Measurements from ENCODE around the gene HDAC4. TPM values are rescaled to one million over a fixed set of nuclear protein-coding genes. Genes with fewer than 3 reads are reported as not detected.

The HDAC4 gene
- polyA plus RNA-seq, 1 donor (not counting 4 experiments of a cell fraction or from before 2014, with no cell fraction given) = 2.9 TPM

DNA sequence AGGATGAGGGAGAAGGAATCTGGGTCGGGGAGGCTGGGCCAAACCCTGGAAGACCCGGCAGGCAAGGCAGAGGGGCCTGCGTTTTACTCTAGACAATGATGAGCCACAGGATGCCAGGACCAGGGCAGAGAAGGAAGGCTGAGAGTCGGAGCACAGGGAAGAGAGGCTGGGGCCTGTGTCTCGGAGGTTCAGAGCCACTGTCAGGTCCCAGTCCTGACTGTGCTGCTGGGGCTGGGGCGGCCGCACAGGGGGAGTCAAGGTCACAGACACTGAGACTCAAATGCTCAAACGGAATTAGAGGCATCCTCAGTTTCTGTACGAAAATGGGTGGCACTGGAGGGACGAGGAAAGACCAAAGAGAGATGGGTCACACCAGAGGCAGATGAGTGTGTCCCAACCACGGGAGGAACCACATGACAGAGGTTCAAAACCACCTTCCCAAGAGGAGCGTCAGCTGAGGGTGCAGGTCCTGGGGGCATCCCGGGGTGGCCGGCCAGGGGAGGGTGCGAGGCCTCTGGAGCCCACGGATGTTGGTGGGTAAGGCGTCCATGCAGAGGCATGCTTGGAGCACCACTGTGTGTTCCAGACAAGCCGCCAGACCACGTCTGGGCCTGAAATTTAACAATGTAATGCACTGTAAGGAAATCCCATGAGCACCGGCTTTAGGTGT lies 14.7 kb downstream of the HDAC4 start:
- H3K27ac ChIP-seq (ENCODE audit: control insufficient read depth, insufficient read depth, low read length) = no peak overlapping the region
- H3K4me2 ChIP-seq (ENCODE audit: control insufficient read depth, extremely low read depth, insufficient read depth, low read depth, low read length) = no peak overlapping the region
- dilution Hi-C loops (cut with MboI; ENCODE audit: extremely low pct_ligation_motif_present, low sequenced_read_pairs) = no loop called here
- TF ChIP-seq, protein P1, sequence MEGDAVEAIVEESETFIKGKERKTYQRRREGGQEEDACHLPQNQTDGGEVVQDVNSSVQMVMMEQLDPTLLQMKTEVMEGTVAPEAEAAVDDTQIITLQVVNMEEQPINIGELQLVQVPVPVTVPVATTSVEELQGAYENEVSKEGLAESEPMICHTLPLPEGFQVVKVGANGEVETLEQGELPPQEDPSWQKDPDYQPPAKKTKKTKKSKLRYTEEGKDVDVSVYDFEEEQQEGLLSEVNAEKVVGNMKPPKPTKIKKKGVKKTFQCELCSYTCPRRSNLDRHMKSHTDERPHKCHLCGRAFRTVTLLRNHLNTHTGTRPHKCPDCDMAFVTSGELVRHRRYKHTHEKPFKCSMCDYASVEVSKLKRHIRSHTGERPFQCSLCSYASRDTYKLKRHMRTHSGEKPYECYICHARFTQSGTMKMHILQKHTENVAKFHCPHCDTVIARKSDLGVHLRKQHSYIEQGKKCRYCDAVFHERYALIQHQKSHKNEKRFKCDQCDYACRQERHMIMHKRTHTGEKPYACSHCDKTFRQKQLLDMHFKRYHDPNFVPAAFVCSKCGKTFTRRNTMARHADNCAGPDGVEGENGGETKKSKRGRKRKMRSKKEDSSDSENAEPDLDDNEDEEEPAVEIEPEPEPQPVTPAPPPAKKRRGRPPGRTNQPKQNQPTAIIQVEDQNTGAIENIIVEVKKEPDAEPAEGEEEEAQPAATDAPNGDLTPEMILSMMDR (optimal IDR thresholded peaks at IDR 0.05 in 1 of 3, IDR thresholded peaks at IDR 0.05 in 1 of 3, conservative IDR thresholded peaks at IDR 0.05 in 1 of 3; ENCODE audit: extremely low read depth in 1 of 3, insufficient read depth in 2 of 3, low read length in 3 of 3) = no peak
- no peak for TF ChIP-seq EZH2 (IDR thresholded peaks at IDR 0.05; ENCODE audit: low read length)
- no peak overlapping the region for H2AFZ ChIP-seq (ENCODE audit: control insufficient read depth, low read length)
- H3K9me3 ChIP-seq (ENCODE audit: control insufficient read depth, low read depth, low read length) = no peaks in the 10 kb centered on the region
- peaks cover 3% of the 10 kb centered on the region for H4K20me1 ChIP-seq (ENCODE audit: control insufficient read depth, extremely low read depth, insufficient read depth, low read length)
- no peaks in the 10 kb centered on the region for H3K9me1 ChIP-seq (ENCODE audit: control insufficient read depth, extremely low read depth, insufficient read depth, low read length)
- DNase-seq (ENCODE audit: low read depth, low spot score) = no peak
- H3K9ac ChIP-seq (ENCODE audit: control insufficient read depth, extremely low read depth, insufficient read depth, low read length) = no peak overlapping the region
- no peaks in the 10 kb centered on the region for H3K4me1 ChIP-seq (ENCODE audit: control insufficient read depth, extremely low read depth, insufficient read depth, low read length)
- no peak overlapping the region for H3K4me3 ChIP-seq (ENCODE audit: control insufficient read depth in 2 of 3, extremely low read depth in 1 of 3, insufficient read depth in 2 of 3, low read depth in 1 of 3, low read length in 3 of 3)
- peaks cover 4% of the 10 kb centered on the region for H3K79me2 ChIP-seq (ENCODE audit: control insufficient read depth, insufficient read depth, low read length)
- no peaks in the 10 kb centered on the region for H3K27me3 ChIP-seq (ENCODE audit: control insufficient read depth, extremely low read depth, insufficient read depth, low read length)
- no peak for FAIRE-seq
- peaks cover 0 to 3% of the 10 kb centered on the region in 2 experiments for H3K36me3 ChIP-seq (ENCODE audit: control insufficient read depth in 2 of 2, extremely low read depth in 1 of 2, insufficient read depth in 2 of 2, low read length in 2 of 2)

DNA sequence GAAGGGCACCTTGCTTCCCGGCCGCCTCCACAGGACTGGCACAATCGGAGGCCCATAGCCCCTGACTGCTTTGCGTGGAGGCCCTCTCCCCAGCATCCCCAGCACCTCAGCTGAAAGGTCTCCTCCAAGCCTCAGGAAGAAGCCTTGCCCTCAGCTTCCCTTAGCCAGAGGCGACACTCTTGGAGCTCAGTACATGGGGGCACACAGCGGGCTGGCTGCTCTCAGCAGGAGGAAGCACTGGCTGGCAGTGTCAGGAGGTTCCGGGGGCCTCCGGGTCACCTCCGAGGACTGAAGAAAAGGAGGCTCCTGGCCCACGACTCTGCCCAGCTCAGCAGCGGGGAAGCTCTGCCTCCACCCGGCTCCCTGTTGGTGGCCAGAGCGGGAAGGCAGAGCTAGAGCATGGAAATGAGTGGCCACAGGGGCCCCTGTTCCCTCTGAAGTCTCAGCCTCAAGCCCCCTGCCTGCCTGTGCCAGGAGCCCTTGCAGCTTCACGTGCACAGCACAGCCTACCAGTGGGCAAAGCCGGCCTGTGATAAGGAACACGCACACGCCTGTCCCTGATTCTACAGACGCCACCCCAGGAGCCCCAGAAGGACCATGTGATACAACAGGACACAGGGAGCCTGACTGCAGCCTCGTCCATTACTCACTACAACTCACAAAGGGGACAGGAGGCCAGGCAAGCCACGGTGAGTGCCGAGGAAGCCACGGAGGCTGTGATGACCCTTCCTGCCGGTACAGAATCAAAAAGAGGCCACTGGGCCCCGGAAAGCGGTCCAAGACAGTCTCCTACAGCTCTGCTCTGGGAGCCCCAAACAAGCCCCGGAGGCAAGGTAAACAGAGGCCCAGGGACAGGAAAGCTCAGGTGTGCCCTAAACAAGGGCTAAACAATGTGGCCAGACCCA lies 15.5 kb downstream of the HDAC4 start:
- H3K4me2 ChIP-seq (ENCODE audit: control insufficient read depth, extremely low read depth, insufficient read depth, low read depth, low read length) = no peak overlapping the region
- H3K79me2 ChIP-seq (ENCODE audit: control insufficient read depth, insufficient read depth, low read length) = no peaks in the 10 kb centered on the region
- TF ChIP-seq, protein P1 (optimal IDR thresholded peaks at IDR 0.05 in 1 of 3, IDR thresholded peaks at IDR 0.05 in 1 of 3, conservative IDR thresholded peaks at IDR 0.05 in 1 of 3; ENCODE audit: extremely low read depth in 1 of 3, insufficient read depth in 2 of 3, low read length in 3 of 3) = no peak
- no peak for TF ChIP-seq EZH2 (IDR thresholded peaks at IDR 0.05; ENCODE audit: low read length)
- H2AFZ ChIP-seq (ENCODE audit: control insufficient read depth, low read length) = no peak overlapping the region
- dilution Hi-C loops (cut with MboI; ENCODE audit: extremely low pct_ligation_motif_present, low sequenced_read_pairs) = no loop called here
- DNase-seq (ENCODE audit: low read depth, low spot score) (no peak), FAIRE-seq (no peak)
- H3K27me3 ChIP-seq (ENCODE audit: control insufficient read depth, extremely low read depth, insufficient read depth, low read length) = no peaks in the 10 kb centered on the region
- H3K9me1 ChIP-seq (ENCODE audit: control insufficient read depth, extremely low read depth, insufficient read depth, low read length) = no peaks in the 10 kb centered on the region
- H4K20me1 ChIP-seq (ENCODE audit: control insufficient read depth, extremely low read depth, insufficient read depth, low read length) = peaks cover 3% of the 10 kb centered on the region
- no peaks in the 10 kb centered on the region for H3K9me3 ChIP-seq (ENCODE audit: control insufficient read depth, low read depth, low read length)
- H3K4me3 ChIP-seq (ENCODE audit: control insufficient read depth in 2 of 3, extremely low read depth in 1 of 3, insufficient read depth in 2 of 3, low read depth in 1 of 3, low read length in 3 of 3) = no peak overlapping the region
- H3K27ac ChIP-seq (ENCODE audit: control insufficient read depth, insufficient read depth, low read length) = no peak overlapping the region
- H3K4me1 ChIP-seq (ENCODE audit: control insufficient read depth, extremely low read depth, insufficient read depth, low read length) = no peaks in the 10 kb centered on the region
- no peak overlapping the region for H3K9ac ChIP-seq (ENCODE audit: control insufficient read depth, extremely low read depth, insufficient read depth, low read length)
- H3K36me3 ChIP-seq (ENCODE audit: control insufficient read depth in 2 of 2, extremely low read depth in 1 of 2, insufficient read depth in 2 of 2, low read length in 2 of 2) = peaks cover 0 to 3% of the 10 kb centered on the region in 2 experiments
